Stimulated activated CD4-positive, alpha-beta T cell treated with anti-CD3 and anti-CD28 coated beads, Interleukin-1b, Interleukin-23, amount 100 ng/mL, for 4 hours (primary cell): Measurements from ENCODE around the gene NANOS1.
"Not testable (repeated sequence)": the region's sequence is repeated elsewhere in the genome, so short reads cannot be mapped to it uniquely, and the experiment has no call there.

Source experiments
- DNase-seq, 2 donors: peaks; one replicate each; pipeline ENCODE4 v3.0.0-alpha.2; 2020; ENCODE audit warnings: low read depth in 2 of 2

Gene NANOS1

GRCh38 chr10:119007211-119007574 is 22.3 kb upstream of the NANOS1 start:
- DNase-seq = no peak

- no peak for DNase-seq
These were observed 8.9 kb upstream of the NANOS1 start for GRCh38 chr10:119020627-119020946.

GRCh38 chr10:119022846-119023552 is 6.5 kb upstream of the NANOS1 start:
- no peak for DNase-seq

DNA sequence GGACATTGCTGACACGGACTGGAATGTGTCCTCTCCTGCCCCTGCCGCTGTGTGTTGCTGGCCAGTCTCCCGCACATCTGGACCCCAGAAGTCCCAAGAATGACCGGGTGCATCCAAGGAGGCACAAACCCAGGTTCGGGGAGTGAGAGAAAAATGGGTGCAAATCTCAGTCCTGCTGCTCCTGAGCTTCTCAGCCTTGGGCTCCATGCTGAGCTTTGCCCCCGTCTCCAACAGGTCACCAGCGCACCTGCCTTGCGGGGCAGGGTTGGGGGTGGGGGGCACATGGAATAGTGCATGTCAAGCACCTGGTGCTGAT is 6.0 kb upstream of the NANOS1 start:
- DNase-seq = no peak

GRCh38 chr10:119024882-119025281 is 4.6 kb upstream of the NANOS1 start:
- DNase-seq = no peak

DNA sequence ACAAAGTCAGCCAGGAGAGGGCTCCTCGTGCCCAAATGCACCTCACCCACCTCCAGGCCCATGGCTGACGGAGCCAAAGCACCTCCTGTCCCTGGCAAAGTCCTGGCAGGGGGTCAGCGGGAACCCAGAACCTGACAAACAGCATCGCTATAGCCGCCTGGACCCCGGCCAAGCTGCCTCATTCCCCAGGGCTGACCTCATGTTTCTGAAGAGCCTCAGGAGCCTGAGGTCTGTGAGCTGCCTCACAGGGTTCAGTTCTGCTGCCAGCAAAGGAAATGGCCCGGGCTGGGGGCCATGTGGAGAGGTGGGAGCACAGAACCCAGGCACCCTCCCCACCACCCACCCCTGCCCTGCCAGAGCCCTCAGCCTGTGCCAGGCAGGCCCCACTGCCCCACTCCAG is 4.2 kb upstream of the NANOS1 start:
- no peak for DNase-seq

- DNase-seq = no peak
These were observed 3.7 kb upstream of the NANOS1 start for GRCh38 chr10:119025776-119026175.

DNA sequence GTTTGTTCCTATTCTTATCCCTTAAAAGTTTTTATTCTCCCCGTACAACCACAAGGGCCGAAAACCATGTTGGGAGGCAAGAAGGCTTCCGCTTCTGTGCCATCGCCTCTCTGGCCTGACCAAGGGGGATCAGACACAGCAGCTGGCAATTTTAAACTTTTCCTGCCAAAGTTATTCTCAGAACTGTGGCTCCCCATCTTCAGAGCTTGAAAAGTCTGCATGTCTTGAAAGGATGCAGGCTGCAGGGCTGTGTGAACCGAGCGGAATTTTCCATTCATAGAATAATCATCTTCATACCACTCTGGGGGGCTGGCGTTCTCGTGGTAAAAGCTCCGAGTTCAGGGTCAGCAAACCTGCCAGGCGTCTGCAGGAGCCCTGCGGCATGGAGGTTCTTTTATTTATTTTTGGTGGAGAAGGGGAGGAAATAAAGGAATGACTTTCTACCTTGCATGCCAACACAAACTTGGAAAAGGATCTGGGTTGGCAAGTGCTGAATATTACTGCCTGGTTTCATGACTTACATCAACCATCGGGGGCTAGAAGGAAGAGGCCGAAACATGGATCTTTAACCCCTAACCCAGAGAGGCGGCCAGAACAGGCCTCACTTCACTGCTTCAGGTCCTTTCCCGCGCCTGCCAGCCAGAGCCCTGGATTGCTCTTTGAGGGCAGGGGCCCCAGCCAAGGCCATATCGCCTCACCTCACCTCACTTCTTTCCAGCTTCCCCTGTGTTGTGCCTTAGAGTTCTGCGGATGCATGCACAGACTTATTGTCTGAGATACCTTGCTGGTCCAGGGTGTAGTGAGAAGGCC is 3.0 kb upstream of the NANOS1 start:
- no peak for DNase-seq

DNA sequence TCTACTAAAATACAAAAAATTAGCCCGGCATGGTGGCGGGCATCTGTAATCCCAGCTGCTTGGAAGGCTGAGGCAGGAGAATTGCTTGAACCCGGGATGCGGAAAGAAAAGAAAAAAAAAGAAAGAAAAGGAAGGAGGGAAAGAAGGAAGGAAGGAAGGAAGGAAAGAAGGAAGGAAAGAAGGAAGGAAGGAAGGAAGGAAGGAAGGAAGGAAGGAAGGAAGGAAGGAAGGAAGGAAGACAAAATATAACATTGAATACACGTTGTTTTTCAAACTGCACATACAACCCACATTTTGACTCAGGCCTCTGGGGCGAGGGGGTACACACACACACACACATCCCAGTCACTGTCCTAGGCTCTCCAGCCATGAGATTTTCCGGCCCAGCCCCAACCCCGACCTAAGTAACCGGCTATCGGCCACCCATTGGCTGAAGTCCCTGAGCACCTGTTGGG is 1.0 kb upstream of the NANOS1 start:
- DNase-seq = not testable (repeated sequence)

DNA sequence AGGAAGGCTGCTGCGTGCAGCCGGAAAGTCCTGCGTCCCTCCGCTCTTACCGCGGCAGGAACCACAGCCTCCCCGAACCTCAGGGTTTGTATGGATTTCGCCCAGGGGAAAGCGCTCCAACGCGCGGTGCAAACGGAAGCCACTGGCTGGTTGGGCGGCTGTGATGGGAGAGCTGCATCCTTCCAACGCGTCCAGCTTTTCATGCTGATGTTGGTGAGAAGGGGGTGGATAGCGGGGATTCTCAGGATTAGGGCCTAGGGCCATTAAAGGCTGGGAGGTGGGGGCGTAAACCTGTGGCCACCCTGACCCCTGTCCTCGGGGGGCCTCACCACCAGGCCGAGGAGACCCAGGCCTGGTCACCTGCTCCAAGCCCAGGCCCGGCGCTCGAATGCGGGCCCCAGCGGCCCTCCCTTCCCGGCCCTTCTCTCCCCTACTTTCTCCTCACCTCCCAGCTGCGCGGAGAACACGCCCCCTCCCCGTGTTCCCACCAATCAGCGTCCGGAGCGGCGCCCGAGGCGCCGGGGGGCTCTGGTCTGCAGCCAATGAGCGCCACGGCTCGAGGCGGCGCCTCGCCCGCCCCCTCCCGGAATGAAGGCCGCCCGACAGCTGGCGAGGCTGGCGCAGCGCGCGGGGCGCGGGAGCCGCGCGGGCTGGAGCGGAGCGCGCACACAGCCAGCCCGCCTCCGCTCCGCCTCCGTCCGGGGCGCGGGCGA is 458 bp upstream of the NANOS1 start:
- DNase-seq = peak; percentile 69 to 74

GRCh38 chr10:119030421-119031250 is 1.1 kb downstream of the NANOS1 start:
- DNase-seq = peak; percentile 21 to 37

GRCh38 chr10:119031496-119032059 is 2.1 kb downstream of the NANOS1 start:
- no peak for DNase-seq

GRCh38 chr10:119039161-119039560 is 9.6 kb downstream of the NANOS1 start:
- no peak for DNase-seq

DNA sequence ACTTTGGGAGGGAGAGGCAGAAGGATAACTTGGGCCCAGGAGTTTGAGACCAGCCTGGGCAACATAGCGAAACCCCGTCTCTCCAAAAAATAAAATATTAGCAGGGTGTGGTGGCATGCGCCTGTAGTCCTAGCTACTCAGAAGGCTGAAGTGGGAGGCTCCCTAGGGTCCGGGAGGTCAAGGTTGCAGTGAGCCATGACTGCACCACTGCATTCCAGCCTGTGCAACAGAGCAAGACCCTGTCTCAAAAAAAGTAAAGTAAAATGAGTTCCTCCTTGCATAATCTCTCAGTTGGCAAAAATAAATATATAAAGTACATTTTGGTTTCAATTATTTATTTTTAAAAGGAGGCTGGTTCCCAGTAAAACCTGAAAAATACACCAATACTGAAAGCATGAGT is 11.8 kb downstream of the NANOS1 start:
- no peak for DNase-seq

DNA sequence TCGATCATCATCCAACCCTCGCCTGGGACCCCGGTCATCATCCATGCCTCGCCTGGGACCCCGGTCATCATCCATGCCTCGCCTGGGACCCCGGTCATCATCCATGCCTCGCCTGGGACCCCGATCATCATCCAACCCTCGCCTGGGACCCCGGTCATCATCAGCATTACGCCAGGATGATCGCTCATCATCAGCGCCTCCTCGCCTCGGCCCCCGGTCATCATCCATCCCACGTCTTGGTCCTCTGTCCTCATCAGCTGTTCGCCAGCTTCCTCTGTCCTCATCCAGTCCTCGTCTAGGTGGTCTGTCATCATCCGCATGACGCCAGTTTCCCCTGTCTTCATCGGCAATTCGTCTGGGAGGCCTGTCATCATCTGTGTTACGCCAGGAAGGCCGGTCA is 12.7 kb downstream of the NANOS1 start:
- no peak for DNase-seq

GRCh38 chr10:119045561-119045960 is 16.0 kb downstream of the NANOS1 start:
- DNase-seq = no peak

DNA sequence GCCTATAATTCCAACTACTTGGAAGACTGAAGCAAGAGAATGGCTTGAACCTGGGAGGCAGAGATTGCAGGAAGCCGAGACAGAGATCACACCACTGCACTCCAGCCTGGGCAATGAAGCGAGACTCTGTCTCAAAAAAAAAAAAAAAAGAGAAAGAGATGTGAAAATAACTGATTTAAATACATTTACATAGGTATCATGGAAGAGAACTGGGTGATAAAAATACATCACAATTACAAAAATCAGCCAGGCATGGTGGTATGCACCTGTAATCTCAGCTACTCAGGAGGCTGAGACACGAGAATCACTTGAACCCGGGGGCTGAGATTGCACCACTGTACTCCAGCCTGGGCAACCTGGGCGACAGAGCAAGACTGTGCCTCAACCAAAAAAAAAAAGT is 19.8 kb downstream of the NANOS1 start:
- no peak for DNase-seq

DNA sequence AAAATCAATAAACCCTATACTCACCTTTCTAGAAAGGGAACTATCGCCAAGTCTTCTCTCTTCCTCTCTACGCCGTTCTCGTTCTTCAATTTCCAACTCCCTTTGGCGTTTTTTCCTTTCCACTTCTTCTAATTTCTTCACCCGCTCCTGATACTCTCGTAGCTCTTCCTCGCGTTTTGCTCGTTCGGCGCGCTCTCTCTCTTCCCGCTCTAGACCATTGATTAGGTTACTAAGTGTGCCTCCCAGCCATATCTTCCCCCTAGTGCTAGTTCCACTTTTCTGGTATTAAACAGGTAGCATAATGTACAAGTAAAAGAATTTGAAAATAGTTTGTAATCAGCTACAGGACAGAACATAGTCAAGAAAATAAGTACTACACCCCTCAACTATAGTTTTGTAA is 20.3 kb downstream of the NANOS1 start:
- no peak for DNase-seq

DNA sequence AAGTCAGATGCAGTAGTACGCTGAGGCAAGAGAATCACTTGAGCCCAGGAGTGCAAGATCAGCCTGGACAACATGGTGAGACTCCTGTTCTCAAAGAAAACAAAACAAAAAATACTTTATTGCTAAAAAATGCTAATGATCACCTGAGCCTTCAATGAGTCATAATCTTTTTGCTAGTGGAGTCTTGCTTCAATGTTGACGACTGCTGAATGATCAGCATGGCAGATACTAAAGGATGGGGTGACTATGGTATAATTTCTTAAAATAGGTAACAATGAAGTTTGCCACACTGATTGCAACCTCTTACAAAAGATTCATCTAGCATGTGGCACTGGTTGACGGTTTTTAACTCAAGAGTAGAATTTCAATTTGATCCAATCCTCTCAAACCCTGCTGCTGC is 22.3 kb downstream of the NANOS1 start:
- no peak for DNase-seq

DNA sequence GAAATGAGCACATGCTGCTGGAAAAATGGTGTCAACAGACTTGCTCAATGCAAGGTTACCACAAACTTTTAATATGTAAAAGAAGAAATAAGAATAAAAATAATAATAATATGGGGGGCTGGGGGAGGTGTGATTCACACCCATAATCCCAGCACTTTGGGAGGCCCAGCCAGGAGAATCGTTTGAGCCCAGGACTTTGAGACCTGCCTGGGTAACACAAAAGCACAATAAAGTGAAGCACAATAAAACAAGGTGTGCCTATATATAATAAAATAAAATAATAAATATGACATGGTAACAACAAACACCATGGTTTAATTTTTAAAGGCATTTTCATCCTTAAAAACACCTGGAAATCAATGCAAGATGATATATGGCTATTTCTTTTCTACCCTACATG is 26.0 kb downstream of the NANOS1 start:
- no peak for DNase-seq

DNA sequence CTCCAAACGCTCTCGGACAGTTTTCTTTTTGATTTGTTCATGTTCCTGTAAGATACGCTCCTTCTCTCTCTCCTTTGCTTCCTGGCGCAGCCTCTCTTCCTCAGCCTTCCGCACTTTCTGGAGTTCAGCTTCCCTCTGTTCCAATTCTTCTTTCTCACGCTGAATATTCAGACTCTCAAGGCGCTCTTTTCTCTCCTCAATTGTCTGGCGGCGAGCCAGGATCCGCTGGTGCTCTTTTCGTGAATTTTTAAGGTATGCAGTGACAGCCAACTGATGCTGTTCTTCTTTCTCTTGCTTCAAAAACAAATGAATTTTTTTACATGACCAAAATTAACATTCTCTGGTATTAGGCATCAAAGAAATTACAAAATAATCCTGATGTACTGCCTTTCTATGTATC is 28.5 kb downstream of the NANOS1 start:
- no peak for DNase-seq

- DNase-seq = no peak
These were observed 30.0 kb downstream of the NANOS1 start for GRCh38 chr10:119059557-119059956.
